HG02970 (cell line): ENCODE data around the gene TPST1.
"Not testable (repeated sequence)": the region's sequence is repeated elsewhere in the genome, so short reads cannot be mapped to it uniquely, and the experiment has no call there.

Source experiments
- ATAC-seq: cut with Tn5 transposase; IDR thresholded peaks from one replicate; pipeline ENCODE4 v1.9.1; 2021; ENCODE audit warnings: mild to moderate bottlenecking, moderate library complexity, moderate number of reproducible peaks; ENCODE audit not compliant: unreplicated experiment, low FRiP score

Gene TPST1

GRCh38 chr7:66187905-66188304 is 17.2 kb upstream of the TPST1 start:
- no peak for ATAC-seq

GRCh38 chr7:66188645-66189044 is 16.5 kb upstream of the TPST1 start:
- ATAC-seq = no peak

- ATAC-seq = no peak
These were observed 15.2 kb upstream of the TPST1 start for GRCh38 chr7:66189695-66190503.

DNA sequence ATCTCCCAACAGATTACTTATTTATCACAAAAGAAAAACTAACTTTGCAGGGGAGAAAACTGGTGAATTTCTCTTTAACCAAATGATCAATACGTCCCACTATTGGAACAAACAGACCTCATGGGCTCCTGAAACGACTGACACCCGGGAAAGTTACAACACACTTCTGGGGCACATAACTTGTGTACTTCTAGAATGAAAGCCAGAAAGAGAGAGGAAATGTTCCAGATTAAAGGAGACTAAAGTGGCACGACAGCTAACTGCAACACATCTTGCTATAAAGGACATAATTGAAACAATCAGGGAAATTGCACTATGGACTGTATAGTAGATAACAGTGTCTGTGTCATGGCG is 14.7 kb upstream of the TPST1 start:
- ATAC-seq = no peak

DNA sequence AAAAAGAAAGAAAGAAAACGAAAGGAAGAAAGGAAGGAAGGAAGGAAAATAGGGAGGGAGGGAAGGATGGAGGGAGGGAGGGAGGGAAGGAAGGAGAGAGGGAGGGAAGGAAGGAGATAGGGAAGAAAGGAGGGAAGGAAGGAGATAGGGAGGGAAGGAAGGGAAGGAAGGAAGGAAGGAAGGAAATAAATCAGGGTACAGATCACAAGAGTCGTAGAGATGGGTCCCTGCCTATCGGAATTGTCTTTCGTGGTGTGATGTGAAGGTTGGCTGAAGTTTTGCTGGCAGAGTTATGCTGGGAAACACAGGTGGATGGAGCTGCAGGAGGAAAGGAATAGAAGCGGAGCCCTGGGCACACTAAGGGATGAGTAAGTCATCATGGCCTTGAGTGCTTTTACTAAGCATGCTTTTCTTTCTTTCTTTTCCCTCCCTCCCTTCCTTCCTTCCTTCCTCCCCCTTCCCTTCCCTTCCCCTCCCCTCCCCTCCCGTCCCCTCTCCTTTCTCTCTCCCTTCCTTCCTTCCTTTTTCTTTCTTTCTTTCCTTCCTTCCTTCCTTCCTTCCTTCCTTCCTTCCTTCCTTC is 11.9 kb upstream of the TPST1 start:
- no peak for ATAC-seq

- no peak for ATAC-seq
These were observed 6.7 kb upstream of the TPST1 start for GRCh38 chr7:66198469-66198868.

GRCh38 chr7:66198956-66199355 is 6.2 kb upstream of the TPST1 start:
- no peak for ATAC-seq

DNA sequence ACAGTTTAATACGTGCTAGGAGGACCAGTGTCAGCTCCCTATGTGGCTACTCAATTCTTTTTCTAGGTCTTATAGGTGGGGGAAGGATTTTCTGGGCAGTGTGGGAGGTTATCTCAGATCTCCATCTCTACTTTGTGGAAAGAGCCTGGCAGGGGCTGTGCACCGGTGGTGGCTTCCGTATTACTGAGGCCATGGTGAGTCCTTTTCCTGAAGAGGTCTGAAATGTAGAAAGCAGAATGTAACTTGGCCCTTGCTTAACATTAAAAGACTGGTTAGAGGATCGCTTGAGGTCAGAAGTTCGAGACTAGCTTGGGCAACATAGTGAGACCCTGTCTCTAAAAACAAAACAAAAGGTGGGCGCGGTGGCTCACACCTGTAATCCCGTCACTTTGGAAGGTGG is 2.7 kb upstream of the TPST1 start:
- ATAC-seq = no peak

GRCh38 chr7:66205741-66206090 is 582 bp downstream of the TPST1 start:
- ATAC-seq = no peak

DNA sequence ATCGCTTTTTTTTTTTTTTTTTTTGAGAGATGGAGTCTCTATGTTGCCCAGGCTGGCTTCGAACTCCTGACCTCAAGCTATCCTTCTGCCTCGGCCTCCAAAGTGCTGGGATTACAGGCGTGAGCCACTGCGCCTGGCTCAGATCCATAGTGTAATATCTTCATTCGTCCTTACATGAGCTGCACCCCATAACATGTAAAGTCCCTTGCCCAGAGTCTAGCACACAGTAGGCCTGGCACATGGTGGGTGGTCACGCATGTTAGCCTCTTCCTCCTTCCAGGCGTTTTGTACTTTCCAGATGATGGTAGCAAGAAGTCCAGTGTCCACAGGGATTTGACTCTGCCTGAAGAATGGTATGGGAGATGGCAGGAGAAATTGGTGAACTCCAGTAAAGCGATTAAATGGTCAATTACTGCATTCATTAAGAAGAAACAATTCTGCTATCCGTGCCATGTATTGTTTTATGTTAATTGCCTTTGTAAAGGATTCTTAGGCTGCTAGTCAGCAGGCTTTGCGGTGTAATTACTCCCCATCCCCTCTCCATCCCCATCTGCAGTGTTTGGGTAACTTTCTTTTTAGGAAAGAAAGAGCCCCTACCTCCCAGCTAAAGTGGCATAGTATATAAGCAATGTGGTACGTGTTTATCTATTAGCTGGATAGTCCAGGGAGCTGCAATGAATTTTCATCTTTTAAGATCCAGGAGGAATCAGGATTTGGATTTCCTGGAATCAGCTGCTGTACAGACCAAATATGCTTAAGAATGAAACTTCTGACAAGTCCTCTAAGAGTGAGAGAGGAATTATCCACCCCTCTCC is 1.2 kb downstream of the TPST1 start:
- no peak for ATAC-seq

DNA sequence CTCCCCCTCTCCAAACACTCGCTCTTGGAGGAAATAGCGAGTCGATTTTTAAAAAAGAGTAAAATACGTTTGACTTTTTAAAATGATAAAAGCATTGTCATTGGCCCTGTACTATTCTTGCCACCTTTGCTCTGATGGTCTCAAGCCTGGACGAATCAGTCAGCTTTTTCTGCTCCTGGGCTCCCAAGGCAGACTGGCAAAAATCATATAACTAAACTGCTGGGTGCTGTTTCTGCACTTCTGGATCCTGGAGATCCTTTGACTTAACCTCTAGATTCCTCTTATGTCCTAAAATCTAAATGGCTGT is 1.8 kb downstream of the TPST1 start:
- no peak for ATAC-seq

DNA sequence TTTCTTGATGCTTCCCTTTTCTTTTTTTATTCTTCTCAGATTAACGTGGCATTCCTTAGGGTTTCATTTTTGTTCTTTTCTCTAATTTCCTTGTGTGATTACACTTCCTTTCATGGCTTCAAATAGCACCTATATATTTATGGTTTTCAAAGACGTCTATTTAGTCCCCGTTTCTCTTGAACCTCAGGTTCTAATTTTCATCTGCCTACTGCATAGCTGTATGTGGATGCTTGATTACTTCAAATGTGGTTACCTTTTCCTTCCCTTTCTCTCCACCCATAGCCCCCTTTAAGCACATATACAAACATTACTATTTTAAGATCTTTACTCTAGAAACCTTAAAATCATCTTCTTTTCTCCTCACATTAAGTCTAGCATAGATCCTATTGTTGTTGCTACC is 2.4 kb downstream of the TPST1 start:
- ATAC-seq = no peak

DNA sequence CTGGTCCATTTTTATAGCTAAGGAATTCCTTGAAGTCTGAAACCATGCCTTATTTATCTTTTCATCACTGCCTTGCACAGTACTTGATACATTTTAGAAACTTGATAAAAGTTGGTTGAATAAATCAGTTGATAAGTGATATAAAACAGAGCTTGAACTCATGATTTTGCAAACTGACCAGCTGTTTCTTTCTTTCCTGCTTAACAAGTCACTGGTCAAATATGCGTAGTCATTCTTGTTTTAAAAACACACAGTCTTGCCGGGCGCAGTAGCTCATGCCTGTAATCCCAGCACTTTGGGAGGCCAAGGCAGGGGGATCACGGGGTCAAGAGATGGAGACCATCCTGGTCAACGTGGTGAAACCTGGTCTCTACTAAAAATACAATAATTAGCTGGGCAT is 6.3 kb downstream of the TPST1 start:
- no peak for ATAC-seq

- ATAC-seq = no peak
These were observed 8.5 kb downstream of the TPST1 start for GRCh38 chr7:66213637-66214036.

- ATAC-seq = no peak
These were observed 11.6 kb downstream of the TPST1 start for GRCh38 chr7:66216687-66217086.

GRCh38 chr7:66219805-66220204 is 14.7 kb downstream of the TPST1 start:
- no peak for ATAC-seq

DNA sequence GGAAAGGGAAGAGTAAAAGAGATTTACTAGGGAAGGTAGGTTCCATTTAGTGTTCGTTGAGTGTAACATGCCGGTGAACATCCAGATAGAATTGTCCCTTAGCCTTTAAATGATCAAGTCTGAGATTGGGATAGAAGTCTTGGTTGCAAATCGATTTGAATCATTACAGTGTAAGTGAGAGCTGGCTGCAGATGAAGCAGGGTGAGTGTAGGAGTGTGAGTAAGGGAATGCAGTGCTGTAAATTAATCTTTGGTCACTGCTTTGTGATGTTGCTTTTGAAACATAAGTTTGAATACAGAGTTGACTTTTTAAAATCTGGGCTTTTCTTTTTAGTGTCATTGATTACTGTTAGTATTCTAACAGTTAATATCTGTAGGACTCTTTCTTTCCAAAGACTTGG is 16.3 kb downstream of the TPST1 start:
- ATAC-seq = no peak

GRCh38 chr7:66227808-66228207 is 22.7 kb downstream of the TPST1 start:
- ATAC-seq = no peak

DNA sequence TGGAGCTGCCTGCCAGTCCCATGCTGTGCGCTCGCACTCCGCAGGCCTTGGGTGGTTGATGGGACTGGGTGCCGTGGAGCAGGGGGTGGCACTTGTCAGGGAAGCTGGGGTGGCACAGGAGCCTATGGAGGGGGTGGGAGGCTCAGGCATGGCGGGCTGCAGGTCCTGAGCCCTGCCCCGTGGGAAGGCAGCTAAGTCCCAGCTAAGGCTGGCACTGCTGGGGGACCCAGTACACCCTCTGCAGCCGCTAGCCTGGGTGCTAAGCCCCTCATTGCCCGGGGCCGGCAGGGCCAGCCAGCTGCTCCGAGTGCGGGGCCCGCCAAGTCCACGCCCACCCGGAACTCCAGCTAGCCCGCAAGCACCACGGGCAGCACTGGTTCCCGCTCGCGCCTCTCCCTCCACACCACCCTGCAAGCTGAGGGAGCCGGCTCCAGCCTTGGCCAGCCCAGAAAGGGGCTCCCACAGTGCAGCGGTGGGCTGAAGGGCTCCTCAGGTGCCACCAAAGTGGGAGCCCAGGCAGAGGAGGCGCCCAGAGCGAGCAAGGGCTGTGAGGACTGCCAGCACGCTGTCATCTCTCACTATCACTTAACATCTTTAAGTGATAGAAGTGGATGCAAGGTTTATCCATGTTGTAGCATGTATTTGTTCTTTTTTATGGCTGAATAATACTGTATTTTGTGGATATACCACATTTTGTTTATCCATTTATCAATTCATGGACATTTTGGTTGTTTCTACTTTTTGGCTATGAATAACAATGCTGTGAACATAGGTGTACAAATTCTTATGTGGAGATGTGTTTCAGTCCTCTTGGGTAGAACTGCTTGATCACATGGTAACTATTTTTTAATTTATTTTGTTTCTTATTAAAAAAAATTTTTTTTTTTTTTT is 26.4 kb downstream of the TPST1 start:
- ATAC-seq = not testable (repeated sequence)

DNA sequence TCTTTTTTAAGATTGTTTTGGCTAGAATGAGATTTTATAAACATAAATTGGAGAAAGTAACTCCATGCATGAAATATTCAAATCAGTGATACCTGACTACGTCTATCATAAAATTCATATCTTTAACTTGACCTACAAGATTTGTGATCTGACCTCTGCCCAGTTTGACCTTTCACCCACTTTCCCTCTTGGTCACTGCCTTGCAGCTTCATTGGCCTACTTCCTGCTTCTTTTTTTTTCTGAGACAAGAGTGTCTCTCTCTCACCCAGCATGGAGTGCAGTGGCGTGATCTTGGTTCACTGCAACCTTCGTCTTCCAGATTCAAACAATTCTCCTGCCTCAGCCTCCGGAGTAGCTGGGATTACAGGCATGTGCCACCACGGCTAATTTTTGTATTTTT is 28.5 kb downstream of the TPST1 start:
- ATAC-seq = no peak
